HG02571 (cell line): ENCODE results near the gene SKAP1.
"Not testable (repeated sequence)": the region's sequence is repeated elsewhere in the genome, so short reads cannot be mapped to it uniquely, and the experiment has no call there.

Experiments used
- ATAC-seq: cut with Tn5 transposase; IDR thresholded peaks from one replicate; pipeline ENCODE4 v1.9.1; 2021; ENCODE audit warnings: mild to moderate bottlenecking, moderate library complexity; ENCODE audit not compliant: unreplicated experiment

SKAP1 gene

DNA sequence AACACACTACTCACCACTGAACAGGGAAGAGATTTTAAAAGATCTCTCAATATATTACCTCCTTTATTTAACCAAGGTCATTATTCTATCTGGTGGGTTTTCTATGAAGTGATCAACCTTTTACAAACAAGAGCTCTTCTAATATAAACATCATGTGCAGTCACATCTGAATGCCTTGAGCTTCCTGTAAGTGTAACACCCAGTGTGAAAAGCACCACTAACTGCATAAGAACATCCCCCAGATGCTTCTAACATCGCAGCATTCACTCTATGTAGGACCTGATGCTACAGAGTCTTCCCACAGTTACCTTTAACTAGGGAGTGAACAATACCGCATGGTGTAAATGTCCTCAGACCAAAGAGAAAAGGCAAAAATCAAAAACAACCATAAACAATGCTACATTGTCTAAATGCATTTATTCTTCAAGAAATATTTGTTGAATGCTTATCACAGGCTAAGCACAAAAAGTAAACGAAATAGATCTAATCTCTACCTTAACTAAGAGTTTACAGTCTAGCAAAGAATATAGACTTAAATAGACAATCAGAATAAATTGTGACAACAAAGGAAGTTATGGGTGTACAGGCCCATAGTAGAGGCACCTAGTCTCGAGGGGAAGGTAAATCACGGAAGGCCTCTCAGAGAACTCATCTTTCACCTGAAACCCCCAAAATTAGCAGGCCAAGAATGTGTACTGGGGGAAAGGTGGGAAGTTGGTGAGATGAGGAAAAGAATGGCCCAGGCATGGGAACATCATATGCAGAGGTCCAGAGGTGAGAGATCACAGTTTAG is 16.2 kb downstream of the SKAP1 start:
- ATAC-seq: no peak

DNA sequence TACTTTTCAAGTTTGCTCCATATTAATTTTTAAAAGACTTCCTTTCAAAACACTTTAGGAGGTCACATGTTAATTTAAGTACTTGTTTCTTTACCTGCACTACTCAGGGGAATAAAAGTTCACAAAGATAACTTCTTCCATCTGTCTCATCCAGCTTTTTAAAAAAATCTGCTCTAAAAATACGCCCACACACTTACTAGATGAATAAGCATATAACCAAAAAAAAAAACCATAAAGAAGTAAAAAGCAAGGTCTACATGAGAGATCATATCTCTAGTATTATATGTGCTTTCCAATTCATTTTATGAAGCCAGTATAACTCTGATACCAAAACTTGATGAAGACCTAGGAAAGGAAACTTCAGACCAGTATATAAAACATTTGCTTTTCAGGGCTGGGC is 17.2 kb downstream of the SKAP1 start:
- no peak for ATAC-seq

- not testable (repeated sequence) for ATAC-seq
Measured at GRCh38 chr17:48410821-48411220, 19.2 kb downstream of the SKAP1 start.

- ATAC-seq: no peak
Measured at GRCh38 chr17:48409607-48410006, 20.4 kb downstream of the SKAP1 start.

- no peak for ATAC-seq
Measured at GRCh38 chr17:48406936-48407567, 23.0 kb downstream of the SKAP1 start.

- no peak for ATAC-seq
Measured at GRCh38 chr17:48394821-48395220, 35.2 kb downstream of the SKAP1 start.

DNA sequence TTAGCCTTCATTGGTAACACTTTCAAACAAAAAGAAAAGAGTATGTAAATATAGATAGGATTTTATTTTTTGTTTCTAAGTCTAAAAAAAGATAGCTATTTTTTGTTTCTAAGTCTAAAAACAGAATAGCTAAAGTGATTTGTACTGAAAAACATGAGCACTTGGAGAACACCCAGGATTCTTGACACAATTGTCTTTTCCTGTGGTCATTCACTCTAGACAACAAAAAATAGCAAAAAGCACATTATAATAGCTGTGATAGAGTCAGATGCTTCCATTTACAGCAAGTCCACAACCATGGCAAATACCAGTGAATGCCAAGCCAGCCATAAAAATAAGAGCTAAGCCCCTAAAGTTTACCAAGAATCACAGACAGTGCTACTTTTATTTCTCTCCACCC is 36.7 kb downstream of the SKAP1 start:
- no peak for ATAC-seq

DNA sequence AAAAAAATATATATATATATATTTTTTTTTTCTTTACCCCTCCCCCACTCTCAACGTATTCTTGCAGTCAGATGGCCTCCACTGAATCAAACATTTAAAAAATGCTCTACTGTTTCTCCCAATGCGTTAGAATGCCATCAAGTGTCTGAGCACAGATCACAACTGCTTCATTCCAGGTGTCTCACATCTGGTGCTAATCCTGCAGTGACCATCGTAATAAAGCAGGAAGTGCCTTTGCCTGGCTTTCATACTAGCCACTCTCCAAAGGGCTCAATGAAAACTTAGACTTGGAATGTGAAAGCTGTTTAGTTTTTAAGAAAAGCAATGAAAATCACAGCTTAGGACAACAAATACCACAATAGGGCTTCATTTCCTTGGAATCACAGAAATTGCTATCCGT is 37.2 kb downstream of the SKAP1 start:
- ATAC-seq: no peak

DNA sequence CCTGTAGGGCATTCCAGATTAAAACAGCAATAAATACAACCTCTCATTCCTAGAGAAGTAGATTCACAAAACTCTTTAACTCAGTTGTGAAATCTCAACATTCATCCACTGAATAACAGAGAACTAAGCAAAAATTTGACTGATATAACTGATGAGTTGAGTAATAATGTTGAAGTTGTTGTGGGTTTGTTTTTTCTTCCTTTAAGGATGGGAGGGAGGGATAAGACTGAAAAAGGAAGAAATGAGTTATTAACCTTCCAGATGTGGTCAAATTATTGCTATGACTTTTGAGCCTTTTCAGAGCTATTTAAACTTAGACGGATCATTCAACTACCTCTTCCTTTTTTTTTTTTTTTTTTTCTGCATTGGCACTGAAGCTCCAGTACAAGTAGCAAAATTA is 38.6 kb downstream of the SKAP1 start:
- no peak for ATAC-seq

DNA sequence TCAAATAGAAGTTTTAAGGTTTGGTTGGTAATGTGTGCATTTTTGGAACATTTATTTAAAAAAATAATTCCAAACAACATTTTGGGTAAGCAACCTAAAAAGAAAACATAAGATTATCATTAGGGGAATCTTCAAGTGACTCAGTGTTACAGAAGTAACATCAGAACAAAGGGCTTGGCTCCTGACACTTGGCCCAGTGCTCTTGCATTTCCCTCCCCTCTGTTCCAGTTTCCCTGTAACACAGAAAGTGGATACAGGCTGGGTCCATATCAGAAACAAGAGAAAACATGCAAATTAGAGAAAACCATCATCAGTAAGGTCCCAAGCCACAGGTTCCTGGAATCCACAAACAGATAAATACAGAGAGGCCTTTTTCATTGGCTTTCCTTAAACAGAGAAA is 40.1 kb downstream of the SKAP1 start:
- ATAC-seq: no peak

GRCh38 chr17:48388955-48389743 is 40.9 kb downstream of the SKAP1 start:
- ATAC-seq: no peak

DNA sequence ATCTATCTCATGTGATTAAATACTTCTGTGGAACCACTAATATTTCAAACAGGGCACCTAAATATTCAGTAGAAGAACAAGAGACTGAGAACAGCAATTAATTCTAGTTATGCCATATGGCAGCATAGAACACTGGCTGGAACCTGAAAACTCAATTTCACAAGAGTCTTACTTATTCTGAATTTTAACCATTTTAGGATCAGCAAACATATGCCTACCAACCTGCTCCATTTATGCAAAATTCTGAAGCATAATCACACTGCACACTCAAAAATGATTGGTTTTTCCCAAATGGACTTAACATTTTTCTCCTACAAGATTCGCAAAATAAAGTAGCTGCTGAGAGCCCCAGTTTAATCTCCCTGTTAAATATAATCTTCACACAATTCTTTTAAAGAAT is 43.2 kb downstream of the SKAP1 start:
- no peak for ATAC-seq

- no peak for ATAC-seq
Measured at GRCh38 chr17:48385319-48385718, 44.7 kb downstream of the SKAP1 start.

DNA sequence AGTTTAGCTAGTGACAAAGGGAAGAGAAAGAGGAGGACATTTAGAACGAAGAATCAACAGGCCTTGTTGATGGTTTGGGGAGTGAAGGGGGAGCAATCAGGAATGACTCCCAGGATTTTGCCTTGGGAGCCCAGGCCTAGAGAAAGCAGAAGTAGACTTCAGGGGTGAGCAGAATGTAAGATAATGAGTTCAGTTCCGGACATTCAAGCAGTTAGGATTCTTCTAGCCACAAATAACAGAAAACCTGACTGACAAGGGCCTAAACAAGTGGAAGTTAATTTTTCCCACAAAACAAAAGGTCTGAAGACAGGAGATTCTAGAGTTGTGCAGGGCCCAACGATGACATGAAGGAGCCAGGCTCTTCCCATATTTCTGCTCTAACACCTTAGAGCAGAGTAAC is 45.9 kb downstream of the SKAP1 start:
- no peak for ATAC-seq

DNA sequence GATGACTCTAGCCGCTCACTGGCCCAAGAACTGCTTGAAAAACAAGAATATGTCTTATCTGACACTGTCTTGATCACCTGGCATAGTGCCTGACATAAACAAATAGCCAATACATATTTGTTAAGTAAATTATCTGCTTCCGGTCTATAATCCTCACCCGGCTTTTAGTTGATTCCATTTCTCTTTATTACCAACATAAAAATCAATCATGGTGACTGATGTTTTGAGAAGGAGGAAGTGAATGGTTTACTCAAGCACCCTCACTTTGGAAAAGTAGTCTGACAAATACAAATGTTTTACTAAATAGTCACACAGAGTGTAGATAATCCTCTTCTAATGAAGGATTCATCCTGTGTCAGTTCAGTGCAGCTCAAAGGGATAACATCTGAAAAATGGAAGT is 47.0 kb downstream of the SKAP1 start:
- no peak for ATAC-seq

DNA sequence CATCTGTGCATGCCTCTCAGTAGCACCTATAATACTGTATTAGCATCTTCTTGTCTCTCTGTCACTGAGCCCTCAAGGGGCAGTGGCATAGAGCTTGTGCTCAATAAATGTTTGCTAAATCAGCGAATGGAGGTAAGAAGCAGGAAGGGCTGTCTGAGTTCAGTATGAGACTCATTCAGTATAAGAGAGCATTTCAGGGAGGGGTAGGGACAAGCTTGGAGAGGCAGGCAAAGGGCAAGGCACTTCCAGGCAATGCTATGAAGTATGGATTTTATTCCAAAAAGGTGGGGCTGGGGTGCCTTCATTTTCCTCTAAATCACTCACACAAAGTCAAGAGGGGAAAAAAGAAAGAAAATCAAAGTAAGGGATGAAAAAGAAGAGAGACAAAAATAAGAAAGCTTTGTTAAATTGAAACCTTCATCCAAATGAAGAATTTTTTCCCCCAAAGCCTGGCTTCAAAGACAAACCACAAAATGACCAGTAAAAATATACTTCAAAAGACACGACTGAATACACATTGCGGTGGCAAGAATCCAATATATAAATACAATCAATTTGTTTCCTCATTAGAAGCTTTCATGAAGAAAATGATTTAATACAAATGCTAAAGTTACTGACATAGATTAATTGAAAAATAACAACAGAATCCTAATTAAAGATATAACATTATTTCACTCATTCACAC is 51.2 kb downstream of the SKAP1 start:
- ATAC-seq: no peak

GRCh38 chr17:48378238-48378637 is 51.8 kb downstream of the SKAP1 start:
- no peak for ATAC-seq

DNA sequence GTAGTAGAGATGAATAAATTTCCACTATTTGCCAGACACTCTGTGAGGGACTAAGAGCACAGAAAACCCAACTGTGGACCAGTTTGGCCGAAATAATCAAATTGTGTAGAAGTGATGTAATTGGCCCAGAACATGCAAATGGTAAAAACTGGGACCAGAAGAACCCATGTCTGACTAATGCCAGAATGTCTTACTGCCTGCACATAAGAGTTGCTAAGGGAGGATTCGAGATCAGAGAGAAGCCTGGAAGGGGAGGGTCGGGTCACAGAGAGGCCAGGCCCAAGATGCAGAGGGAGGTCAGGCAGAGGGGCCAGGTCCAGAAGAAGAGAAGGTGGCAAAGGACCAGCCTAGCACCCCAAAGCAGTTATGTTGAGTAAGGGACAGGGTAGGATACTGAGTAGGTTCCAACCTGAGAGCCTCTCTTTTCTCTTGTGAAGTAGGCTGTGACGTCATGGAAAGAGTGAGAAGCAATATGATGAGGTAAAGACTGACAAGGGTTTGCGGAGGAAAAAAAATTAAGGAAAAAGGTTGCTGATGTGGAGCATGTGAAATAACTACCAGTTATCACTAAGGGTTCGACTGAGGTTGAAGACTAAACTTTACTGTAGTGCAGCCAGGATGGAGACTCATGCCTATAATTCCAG is 53.2 kb downstream of the SKAP1 start:
- no peak for ATAC-seq

DNA sequence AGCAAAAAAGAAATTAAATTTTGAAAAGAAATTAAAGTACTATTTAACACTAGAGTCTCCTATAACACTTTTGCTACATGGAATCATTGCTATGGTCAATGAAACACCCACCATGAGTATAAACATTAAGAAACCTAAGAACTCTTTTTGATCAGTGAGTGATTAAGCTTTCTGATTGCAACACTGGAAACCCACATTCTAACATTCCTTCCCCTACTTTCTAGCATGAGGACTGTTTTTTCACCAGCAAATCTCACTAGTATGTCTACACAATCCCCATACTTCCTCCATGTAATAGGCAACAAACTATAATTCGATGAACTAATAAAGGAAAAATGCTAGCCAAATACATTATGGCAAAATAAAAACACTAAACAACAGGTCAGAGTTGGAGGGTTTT is 54.7 kb downstream of the SKAP1 start:
- no peak for ATAC-seq

- ATAC-seq: no peak
Measured at GRCh38 chr17:48374650-48375230, 55.3 kb downstream of the SKAP1 start.
